Stomach (tissue), 9 donors: ENCODE data around the gene ATL2. TPM values are rescaled to one million over a fixed set of nuclear protein-coding genes. Genes with fewer than 3 reads are reported as not detected.

Experiments used
- DNase-seq, 2 donors: peaks; one replicate each; pipeline versions ENCODE4 v3.0.0 to v3.0.0-alpha.2; 2013 to 2019
- H3K27ac ChIP-seq, 5 donors: fragments of 200-600 bp in 4 of 5; sonication (generic) in 4 of 5; one replicate each; pipeline ENCODE4 v1.5.1; 2013 to 2019; ENCODE audit warnings: mild to moderate bottlenecking in 1 of 5, moderate library complexity in 1 of 5
- H3K27me3 ChIP-seq, 3 donors: fragments of 200-600 bp; sonication (generic); one replicate each; pipeline ENCODE4 v1.5.1; 2017 to 2019; ENCODE audit warnings: mixed run types in 1 of 3
- H3K36me3 ChIP-seq, 4 donors: fragments of 200-600 bp; sonication (generic); 1 replicate in 3 of 4; 2 replicates in 1 of 4; pipeline ENCODE4 v1.5.1; 2016 to 2019
- H3K4me1 ChIP-seq, 4 donors: fragments of 200-600 bp; sonication (generic); one replicate each; pipeline ENCODE4 v1.5.1; 2016 to 2019
- H3K4me3 ChIP-seq, 4 donors: fragments of 200-600 bp; sonication (generic) in 3 of 4; one replicate each; pipeline ENCODE4 v1.5.1; 2016 to 2019; ENCODE audit warnings: mild to moderate bottlenecking in 1 of 4
- H3K9me3 ChIP-seq, 4 donors: fragments of 200-600 bp; sonication (generic); one replicate each; pipeline ENCODE4 v1.5.1; 2016 to 2019
- CTCF ChIP-seq, 7 experiments: fragments of 450-650 bp in 4 of 7; fragments of 200-600 bp in 3 of 7; sonication (generic) in 3 of 7; IDR thresholded peaks; one replicate each; pipeline ENCODE4 v1.5.1; 2016 to 2019; ENCODE audit warnings: antibody characterized with exemption in 7 of 7, control low read depth in 2 of 7, mild to moderate bottlenecking in 1 of 7
- EP300 ChIP-seq: sonication (generic); formaldehyde crosslinking; IDR thresholded peaks from one replicate; pipeline ENCODE4 v1.6.1; 2017; ENCODE audit warnings: antibody characterized with exemption
- POLR2A ChIP-seq, 4 donors: fragments of 450-650 bp; IDR thresholded peaks; one replicate each; pipeline ENCODE4 v1.6.1; 2016; ENCODE audit warnings: antibody characterized with exemption in 4 of 4, control low read depth in 2 of 4, mild to moderate bottlenecking in 1 of 4, moderate library complexity in 1 of 4
- POLR2AphosphoS5 ChIP-seq, 3 donors: sonication (generic); formaldehyde crosslinking; IDR thresholded peaks; one replicate each; pipeline ENCODE4 v1.6.1; 2016; ENCODE audit warnings: antibody characterized with exemption in 3 of 3
- WGBS, 5 donors: extraction: QIAGEN DNeasy Blood & Tissue Kit in 3 of 5; methylation state at CpG; one replicate each; pipeline versions ENCODE4 v1.1.5 to v1.1.7; 2013 to 2018; 5-methylcytosine and 5-hydroxymethylcytosine counted together
- intact Hi-C: fragments of 100-400 bp; cut with DNase I; formaldehyde crosslinking; loops from one replicate; pipeline ENCODE4 v1.15.1; 2023; ENCODE audit warnings: low total_unique reads
- polyA plus RNA-seq, 3 donors: library from polyadenylated mRNA; stranded (reverse); fragments of 200-250 nt; gene quantifications; one replicate each; pipeline ENCODE4 v1.2.3, GENCODE V29; 2013
- total RNA-seq, 5 donors: library from RNA; depleted of rRNA; stranded (reverse); fragments of >200 nt; gene quantifications; one replicate each; pipeline versions ENCODE4 v1.1.0 to v1.2.3, GENCODE V29; 2014 to 2016
- donor health status: healthy with polysubstance abuse.
- donor health status: Bipolar disorder and iron deficiency.
- donor health status: healthy.

Gene ATL2
- total and polyA plus RNA-seq, 8 donors = 8.4 to 462 (median 64.2) TPM

DNA sequence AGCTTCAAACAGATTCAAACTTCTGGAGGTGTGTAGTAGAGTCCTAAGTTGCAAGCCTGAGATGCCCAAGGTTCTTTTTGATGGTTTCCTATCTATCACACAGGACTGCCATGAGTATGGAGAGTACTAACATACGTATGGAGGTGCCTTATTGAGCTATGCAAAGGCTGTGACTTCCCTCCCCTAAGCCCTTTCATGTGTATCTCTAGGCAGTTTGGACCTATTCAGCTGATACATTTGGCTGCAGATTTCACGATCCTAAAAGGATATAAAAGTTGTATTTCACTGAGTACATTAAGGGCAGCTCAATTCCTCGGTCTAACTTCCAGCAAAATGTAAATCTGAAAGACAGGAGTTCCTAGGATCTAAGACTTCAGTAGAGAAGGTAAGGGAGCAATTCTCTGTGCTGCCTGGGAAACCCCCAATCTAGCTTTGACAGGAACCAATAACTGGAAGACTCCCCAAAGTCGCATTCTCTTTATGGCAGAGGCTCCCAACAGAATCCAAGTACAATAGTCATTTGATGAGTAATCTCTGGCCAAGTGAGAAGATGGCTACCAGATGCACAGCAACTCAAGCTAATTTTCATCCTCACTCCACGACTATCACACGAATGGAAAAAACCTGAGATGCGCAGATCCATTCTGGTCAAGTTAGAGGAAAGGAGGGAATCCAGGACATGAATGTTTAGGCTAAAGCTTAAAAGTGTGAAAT, 83.8 kb downstream of the ATL2 start:
- no peak for DNase-seq
- intact Hi-C loops = no loop called here
- Histone ChIP-seq H3K9me3 (no peaks in the 10 kb centered on the region), H3K27ac (no peak overlapping the region), H3K4me1 (peaks cover 0 to 8% (median 3%) of the 10 kb centered on the region in 4 donors), H3K36me3 (peaks cover 24 to 44% (median 32%) of the 10 kb centered on the region in 4 donors), H3K27me3 (no peaks in the 10 kb centered on the region), H3K4me3 (no peak overlapping the region)
- WGBS, 5 donors = 91 to 97% (median 95%) methylated on average over 7 of the region's 7 CpGs
- TF ChIP-seq POLR2A (IDR thresholded peaks at IDR 0.05) (no peak), CTCF (IDR thresholded peaks at IDR 0.05) (no peak)

DNA sequence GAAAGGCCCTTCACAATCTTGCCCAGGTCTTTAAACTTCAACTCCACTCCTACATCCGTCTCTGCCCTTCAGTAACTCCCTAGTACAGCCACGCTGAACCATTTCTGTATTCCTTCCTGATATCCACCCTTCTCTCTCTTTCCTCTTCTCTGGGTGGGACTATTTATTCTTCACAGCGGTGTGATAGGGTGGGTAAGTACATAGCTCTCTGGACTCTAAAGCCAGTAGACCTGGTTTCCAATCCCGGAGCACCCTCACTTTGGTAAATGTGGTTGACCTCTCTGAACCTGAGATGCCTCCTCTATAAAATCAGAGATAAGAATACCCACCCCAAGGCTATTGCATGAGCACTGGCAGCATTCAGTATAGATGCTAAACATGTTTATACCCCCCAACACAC, 86.7 kb downstream of the ATL2 start:
- 25 to 45% (median 39%) methylated on average over 4 of the region's 4 CpGs for WGBS, 5 donors
- Histone ChIP-seq H3K9me3 (no peaks in the 10 kb centered on the region), H3K27ac (no peak overlapping the region)

DNA sequence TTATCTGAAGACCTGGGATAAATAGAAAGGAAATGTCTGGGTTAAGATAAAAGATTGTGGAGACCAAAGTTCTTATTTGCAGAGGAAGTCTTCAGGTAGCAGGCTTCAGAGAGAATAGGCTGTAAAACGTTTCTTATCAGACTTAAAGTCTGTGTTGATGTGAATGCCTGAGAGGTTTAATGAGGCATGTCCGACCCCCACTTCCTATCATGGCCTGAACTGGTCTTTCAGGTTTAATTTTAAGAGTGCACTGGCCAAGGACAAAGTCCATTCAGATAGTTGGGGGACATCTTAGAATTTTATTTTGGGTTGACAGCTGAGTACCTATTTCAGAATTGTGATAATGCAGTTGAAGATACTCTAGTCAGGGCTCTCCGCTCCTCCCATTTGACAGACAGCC, 92.1 kb downstream of the ATL2 start:
- WGBS, 5 donors = 31 to 40% (median 36%) methylated on average over 3 of the region's 3 CpGs
- Histone ChIP-seq H3K4me3 (no peak overlapping the region), H3K4me1 (no peaks in the 10 kb centered on the region), H3K27me3 (peaks cover 0 to 6% (median 0%) of the 10 kb centered on the region in 3 donors), H3K36me3 (no peaks in the 10 kb centered on the region), H3K9me3 (no peaks in the 10 kb centered on the region), H3K27ac (no peak overlapping the region)
- no peak for TF ChIP-seq CTCF (IDR thresholded peaks at IDR 0.05)
- no peak for TF ChIP-seq POLR2A (IDR thresholded peaks at IDR 0.05)
- no peak for TF ChIP-seq EP300
- TF ChIP-seq POLR2AphosphoS5 (IDR thresholded peaks at IDR 0.05) = no peak
- DNase-seq = no peak
- intact Hi-C loops = no loop called here

More for the DNA sequence above, 86.7 kb downstream of the ATL2 start:
- H3K36me3 ChIP-seq = peaks cover 0 to 14% (median 3%) of the 10 kb centered on the region in 4 donors
- peaks cover 0 to 8% (median 3%) of the 10 kb centered on the region in 4 donors for H3K4me1 ChIP-seq
- no peak overlapping the region for H3K4me3 ChIP-seq
- no peak for TF ChIP-seq CTCF (IDR thresholded peaks at IDR 0.05)
- no peak for TF ChIP-seq POLR2A (IDR thresholded peaks at IDR 0.05)
- TF ChIP-seq POLR2AphosphoS5 (IDR thresholded peaks at IDR 0.05) = no peak
- TF ChIP-seq EP300 = no peak
- DNase-seq = peak in 1 of 2 donors; percentile 37
- intact Hi-C loops = no loop called here
- H3K27me3 ChIP-seq = peaks cover 0 to 6% (median 0%) of the 10 kb centered on the region in 3 donors

- 91 to 96% (median 94%) methylated on average over 6 of the region's 6 CpGs for WGBS, 5 donors
- peaks cover 0 to 6% (median 0%) of the 10 kb centered on the region in 3 donors for H3K27me3 ChIP-seq
- no peaks in the 10 kb centered on the region for H3K9me3 ChIP-seq
- no peak for TF ChIP-seq POLR2A (IDR thresholded peaks at IDR 0.05)
- no peak for TF ChIP-seq CTCF (IDR thresholded peaks at IDR 0.05)
- TF ChIP-seq POLR2AphosphoS5 (IDR thresholded peaks at IDR 0.05) = no peak
- TF ChIP-seq EP300 = no peak
- no peaks in the 10 kb centered on the region for H3K4me1 ChIP-seq
- intact Hi-C loops = no loop called here
- no peak overlapping the region for H3K27ac ChIP-seq
- H3K4me3 ChIP-seq = no peak overlapping the region
- no peak for DNase-seq
- H3K36me3 ChIP-seq = no peaks in the 10 kb centered on the region
Measured at GRCh38 chr2:38281095-38281742, 95.9 kb downstream of the ATL2 start.
